Measurements from ENCODE around the gene NOX4.
"Not testable (repeated sequence)": the region's sequence is repeated elsewhere in the genome, so short reads cannot be mapped to it uniquely, and the experiment has no call there.

The NOX4 gene

DNA sequence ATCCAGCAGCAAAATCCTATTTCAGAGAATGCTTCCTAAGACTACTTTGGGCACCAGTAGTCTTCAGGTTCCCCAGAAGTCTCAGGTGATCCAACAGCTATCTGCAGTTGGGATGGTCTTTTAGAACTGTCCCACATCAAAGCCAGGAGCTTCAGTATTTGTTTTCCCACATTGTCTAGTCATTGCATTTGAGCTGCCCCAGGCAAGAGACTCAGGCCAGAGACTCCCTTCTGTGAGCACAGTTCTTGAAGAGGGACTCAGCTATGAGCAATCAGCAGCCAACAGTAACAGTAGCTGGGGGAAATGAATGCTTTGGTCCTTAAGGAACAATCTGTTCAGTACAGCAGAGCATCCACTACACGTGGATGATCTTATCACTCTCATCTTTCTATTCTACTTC is 188.1 kb downstream of the NOX4 start:
- not testable (repeated sequence) for DNase-seq

DNA sequence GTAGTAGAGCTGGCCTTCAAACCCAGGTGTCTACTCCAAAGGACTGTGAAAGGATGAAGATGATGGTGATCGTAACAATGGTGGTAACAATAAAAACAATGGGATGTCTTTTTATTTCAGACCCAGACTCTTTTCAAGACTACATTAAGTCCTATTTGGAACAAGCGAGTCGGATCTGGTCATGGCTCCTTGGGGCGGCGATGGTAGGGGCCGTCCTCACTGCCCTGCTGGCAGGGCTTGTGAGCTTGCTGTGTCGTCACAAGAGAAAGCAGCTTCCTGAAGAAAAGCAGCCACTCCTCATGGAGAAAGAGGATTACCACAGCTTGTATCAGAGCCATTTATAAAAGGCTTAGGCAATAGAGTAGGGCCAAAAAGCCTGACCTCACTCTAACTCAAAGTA is 196.2 kb downstream of the NOX4 start:
- not testable (repeated sequence) for DNase-seq

DNA sequence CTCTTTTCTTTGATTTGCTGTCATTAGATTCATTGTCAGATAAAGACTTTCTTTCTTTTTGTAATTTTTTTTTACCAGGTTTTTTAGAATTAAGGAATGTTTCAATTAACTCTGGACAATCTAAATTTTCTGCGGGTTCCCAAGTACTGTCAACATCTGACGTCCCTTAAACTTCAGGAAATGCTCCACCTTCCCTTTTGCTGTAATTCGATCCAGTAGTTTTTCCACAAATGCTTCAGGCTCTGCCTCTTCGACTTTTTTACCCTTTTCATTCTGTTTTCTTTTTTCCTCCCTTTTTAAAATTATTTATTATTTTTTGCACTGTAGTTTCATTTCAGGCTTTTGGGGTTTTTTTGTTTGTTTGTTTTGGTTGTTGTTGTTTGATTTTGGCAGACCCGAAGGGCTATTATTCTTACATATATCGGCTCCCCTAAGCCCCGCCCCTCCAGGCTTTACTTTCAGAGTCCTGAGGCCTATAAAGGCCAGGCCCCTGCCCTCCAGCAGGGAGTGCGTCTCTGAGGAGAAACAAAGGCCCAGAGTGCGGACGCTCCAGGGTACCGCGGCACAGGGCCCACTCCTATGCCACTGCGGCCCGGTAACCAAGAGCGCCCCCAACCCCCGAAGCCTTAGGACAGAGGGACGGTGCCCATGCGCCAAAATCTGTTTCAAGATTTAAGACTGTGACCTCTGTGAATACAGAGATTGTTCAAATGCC is 197.1 kb downstream of the NOX4 start:
- peak; percentile 32 for DNase-seq

GRCh38 chr11:89288004-89288403 is 203.2 kb downstream of the NOX4 start:
- not testable (repeated sequence) for DNase-seq

- not testable (repeated sequence) for DNase-seq
Observed at GRCh38 chr11:89286601-89287000, 204.6 kb downstream of the NOX4 start.

DNA sequence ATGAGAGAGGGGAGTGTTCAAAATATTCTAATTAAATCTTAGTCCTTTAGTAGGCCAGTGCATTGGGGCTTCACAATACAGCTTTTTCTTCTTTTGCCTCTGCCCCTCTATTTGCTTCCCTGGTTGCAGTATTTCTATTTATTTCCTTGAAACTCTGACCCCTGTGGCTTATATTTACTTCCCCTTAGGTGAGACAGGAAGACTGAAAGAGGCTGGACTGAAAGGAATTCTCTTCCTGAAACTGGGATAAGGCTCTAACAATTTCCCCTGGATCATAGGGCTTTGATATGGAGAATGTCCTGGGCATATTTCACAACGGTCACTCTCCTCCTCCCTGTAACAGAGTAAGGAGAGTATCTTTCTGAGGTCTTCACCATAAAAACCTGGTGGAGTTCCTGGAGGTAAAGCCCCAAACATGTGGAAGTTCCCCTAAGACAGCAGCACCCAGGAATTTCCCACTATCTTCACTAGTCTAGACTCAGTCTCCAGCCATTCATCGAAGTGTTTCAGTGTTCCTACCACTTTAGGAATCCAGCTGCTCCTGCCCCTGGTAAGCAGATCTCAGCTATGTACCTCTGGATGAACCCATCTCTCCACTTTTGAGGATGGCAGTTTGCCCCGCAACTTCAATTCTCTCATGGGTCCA is 210.0 kb downstream of the NOX4 start:
- DNase-seq, result not testable (repeated sequence)

- no peak for DNase-seq
Observed at GRCh38 chr11:89279176-89279575, 212.0 kb downstream of the NOX4 start.

DNA sequence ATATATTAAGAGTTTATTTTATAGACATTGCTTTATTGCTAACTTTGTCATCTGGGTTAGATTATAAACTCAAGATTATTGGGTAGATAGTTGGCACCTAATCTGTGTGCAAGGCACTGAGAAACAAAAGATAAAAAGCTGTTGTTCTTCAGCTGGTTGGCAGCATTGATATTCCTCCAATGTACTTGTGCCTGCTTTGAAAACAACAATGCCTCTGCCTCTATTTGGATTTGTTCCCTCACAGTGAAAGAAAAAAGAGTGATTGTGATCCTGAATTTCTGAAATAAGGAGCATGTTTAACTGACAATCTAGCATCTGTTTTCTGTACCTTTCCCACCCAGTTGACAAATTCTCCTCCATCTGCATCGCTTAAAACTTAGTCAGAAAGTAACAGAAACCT is 215.2 kb downstream of the NOX4 start:
- no peak for DNase-seq

All from right kidney (tissue), 1 donor.